C1 segment of cervical spinal cord (tissue), 14 donors: ENCODE results near the gene WDR36.
"Not testable (repeated sequence)": the region's sequence is repeated elsewhere in the genome, so short reads cannot be mapped to it uniquely, and the experiment has no call there.

Source experiments
- DNase-seq, 14 donors: peaks; one replicate each; lab custom pipeline; 2025; lab: John Stamatoyannopoulos, UW

WDR36 gene

DNA sequence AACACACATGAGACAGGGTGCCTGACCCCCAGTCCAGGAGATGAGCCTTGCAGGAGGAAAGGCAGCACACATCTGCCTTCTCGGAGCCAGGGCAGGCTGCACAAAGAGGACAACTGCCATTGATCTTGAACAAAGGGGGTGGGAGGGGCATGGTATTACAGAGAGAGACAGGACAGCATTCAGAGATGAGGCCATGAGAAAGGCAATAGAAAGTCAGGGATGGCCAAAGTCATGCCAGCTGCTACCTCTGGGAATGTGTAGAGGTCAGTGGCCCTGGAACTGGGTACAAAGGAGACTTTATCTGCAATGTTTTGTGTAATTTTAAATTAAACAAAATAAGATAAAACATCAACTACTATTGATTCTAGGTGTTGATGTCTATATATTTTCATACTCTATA lies 43.2 kb downstream of the WDR36 start:
- DNase-seq, result no peak

GRCh38 chr5:111135946-111136345 lies 43.8 kb downstream of the WDR36 start:
- DNase-seq, result peak in 1 of 14 donors; percentile 41

DNA sequence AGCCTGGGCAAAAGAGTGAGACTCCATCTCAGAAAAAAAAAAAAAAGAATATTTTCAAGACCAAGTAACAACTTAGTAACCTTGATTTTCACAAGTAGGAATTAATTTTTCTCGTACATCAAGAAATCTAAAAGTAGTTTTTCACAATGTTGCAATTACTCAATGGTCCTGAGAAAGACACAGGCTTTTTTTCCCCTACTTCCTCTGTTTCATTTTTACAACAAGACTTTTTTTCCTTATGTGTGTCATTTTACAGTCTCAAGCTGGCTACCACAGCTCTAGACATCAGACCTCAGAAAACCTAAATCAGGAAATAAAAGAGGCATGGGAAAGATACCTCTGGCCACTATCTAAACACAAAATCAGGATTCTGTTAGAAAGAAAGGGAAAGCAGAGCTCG lies 45.9 kb downstream of the WDR36 start:
- no peak for DNase-seq

DNA sequence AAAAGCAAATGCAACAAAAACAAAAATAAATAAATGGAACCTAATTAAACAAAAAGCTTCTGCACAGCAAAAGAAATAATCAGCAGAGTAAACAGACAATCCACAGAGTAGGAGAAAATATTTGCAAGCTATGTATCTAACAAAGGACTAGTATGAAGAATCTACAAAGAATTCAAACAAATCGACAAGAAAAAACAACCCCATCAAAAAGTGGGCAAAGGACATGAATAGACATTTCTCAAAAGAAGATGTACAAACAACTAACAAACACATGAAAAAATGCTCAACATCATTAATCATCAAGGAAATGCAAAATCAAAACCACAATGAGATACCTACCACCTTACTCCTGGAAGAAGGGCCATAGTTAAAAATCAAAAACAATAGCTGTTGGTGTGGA lies 49.3 kb downstream of the WDR36 start:
- not testable (repeated sequence) for DNase-seq

- no peak for DNase-seq
Observed at GRCh38 chr5:111142932-111143331, 50.8 kb downstream of the WDR36 start.

- DNase-seq, result no peak
Observed at GRCh38 chr5:111143910-111144309, 51.8 kb downstream of the WDR36 start.

GRCh38 chr5:111144352-111144930 lies 52.3 kb downstream of the WDR36 start:
- DNase-seq, result no peak

DNA sequence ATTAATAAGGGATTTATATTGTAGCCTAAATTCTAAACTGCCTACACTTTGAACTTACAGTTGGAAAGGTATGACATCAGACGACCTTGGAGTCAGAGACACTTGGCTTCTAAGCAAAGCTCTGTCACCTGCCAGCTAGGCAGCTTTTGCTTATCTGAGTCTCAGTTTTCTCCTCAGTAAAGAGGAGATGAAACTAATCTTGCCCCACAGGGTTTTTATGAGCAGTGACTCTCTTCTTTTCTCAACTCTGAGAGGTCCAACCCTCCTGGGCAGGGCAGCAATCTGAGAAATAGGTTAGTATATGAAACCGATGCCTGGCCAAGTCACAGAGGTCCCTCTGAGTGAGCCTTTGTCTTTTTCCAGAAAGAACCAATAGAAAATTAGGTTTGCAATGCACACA lies 53.9 kb downstream of the WDR36 start:
- DNase-seq, result no peak

DNA sequence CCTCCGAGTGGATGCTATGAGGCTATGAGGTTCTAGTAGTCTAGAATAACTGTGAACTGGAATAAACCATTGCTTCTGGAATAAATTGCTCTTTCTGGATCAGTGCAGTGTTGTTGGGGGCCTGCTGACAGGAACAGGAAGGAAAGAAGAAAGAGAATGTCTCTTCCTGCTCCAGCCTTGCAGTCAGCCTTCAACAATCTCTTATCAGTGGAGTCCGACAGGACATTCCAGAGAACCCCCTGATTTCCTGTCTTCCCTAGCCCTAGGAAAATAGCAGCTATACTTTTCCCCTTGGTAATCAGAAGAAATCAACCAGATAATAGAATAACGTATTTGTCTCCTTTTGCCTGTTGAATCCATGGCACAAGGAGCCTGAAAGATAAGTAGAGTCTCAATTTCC lies 55.4 kb downstream of the WDR36 start:
- no peak for DNase-seq

DNA sequence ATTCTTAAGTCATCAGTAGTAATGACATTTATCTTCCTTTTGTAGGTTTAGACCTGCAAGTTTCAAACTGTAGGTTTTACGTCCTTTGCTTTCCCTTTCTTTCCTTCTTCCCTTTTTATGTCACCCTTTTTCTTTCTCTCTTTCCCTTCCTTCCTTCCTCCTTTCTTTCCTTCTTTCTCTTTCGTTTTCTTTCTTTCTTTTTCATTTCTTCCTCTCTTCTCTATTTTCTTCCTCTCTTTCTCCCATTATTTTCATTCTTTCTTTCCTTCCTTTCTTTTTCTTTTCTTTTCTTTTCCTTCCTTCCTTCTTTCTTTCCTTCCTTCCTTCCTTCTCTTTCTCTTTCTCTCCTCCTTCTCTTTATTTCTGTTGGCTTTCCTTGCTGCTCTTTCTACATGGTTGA lies 59.9 kb downstream of the WDR36 start:
- DNase-seq, result no peak

- DNase-seq, result no peak
Observed at GRCh38 chr5:111153483-111153882, 61.3 kb downstream of the WDR36 start.

GRCh38 chr5:111153945-111154344 lies 61.8 kb downstream of the WDR36 start:
- no peak for DNase-seq

DNA sequence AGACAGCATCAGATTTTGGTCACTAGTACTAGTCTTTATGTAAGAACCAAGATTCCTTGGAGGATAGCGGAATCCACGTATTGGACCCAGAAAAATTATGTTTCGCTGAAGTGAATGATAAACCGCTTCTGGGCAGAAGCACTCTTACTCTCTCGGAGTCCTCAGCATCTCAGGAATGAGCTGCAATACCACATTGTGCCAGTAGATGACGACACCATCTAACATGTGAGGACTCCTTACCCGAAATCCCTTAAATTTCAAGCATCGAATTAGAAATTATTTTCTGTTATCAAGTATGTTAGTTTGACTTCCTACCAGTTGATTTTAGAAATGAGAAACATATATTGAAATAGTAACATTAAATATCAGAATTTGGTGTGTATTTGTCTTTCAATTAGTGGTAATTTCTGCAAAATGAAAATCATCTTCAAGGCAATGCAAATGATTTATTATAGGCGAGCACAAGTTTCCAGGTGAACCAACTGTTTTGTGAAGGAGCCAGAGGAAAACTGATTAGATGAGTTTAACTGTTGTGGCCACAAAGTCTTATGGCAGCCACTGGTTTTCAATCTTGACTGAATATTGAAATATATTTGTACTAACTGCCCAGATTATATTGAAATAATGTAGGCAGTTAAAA lies 66.1 kb downstream of the WDR36 start:
- peak in 11 of 14 donors; percentile 1 to 74 (median 13) for DNase-seq

DNA sequence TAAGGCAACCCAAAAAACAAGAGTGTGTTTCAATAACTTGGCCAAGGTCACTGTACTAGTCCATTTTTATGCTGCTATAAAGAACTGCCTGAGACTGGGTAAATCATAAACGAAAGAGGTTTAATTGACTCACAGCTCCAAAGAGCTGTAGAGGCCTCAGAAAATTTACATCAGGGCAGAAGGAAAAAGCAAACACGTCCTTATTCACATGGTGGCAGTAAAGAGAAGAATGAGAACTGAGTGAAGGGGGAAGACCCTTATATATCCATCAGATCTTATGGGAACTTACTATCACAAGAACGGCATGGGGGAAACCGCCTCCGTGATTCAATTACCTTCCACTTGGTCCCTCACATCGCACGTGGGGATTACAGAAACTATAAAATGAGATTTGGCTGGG lies 67.7 kb downstream of the WDR36 start:
- no peak for DNase-seq

- DNase-seq, result no peak
Observed at GRCh38 chr5:111163000-111163399, 70.9 kb downstream of the WDR36 start.

- DNase-seq, result no peak
Observed at GRCh38 chr5:111165058-111165457, 72.9 kb downstream of the WDR36 start.

DNA sequence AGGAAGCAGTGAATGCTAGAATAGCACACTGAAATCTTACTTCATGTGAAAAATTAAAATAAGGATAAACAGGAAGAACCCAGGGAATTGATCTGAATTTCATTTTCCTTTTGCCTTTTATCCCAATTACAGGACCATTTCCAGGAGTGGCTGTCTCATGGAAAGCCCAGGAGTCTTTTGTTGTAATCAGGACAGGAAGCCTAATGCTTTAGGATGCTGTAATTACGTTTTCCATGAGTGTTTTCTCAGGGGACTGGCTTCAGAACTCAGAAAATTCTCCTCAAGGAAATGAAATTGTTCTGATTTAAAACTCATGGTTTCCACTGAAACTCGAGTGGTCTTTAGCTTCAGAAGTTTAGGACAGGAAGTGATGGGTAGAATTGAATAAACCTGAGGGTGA lies 75.4 kb downstream of the WDR36 start:
- DNase-seq, result no peak

DNA sequence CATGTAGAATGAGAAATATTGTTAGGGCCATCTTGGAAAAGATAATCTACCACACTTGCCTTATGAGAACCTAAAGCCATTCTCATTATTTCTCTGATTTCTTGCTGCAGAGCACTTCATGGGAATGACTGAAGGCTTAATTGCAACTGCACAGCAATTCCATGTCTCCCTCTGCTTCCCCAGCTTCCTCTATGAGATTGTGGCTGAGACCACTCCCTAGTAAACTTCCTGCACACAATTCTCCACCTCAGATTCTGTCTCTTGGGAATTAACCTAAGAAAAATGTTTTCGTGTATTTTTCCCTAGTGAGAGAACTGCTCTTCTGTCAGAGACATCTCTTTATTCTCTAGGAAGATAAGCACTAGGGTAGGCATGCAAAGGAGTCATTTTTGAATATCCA lies 76.5 kb downstream of the WDR36 start:
- DNase-seq, result no peak

- no peak for DNase-seq
Observed at GRCh38 chr5:111169269-111169668, 77.1 kb downstream of the WDR36 start.

DNA sequence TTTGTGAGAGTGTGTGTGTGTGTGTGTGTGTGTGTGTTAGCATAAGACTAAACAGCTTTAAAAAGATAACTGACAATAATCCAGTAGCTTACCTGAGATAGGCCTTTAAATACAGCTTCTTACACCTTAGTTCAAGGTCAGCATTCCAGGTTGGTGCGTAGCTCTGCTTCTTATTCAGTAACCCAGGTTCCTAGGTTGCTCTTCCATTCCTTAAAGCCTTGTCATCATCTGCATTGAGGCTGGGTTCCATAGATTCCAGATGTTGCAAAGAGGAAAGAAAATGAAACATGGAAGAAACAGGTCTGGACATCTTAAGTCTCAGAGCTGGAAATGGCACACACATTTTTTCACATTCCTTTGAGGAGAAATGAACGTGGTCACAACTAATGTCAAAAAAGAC lies 78.1 kb downstream of the WDR36 start:
- DNase-seq, result no peak

- no peak for DNase-seq
Observed at GRCh38 chr5:111172504-111172903, 80.4 kb downstream of the WDR36 start.

GRCh38 chr5:111173476-111173875 lies 81.3 kb downstream of the WDR36 start:
- DNase-seq, result no peak
